Endothelial cell (in vitro differentiated cells): Measurements from ENCODE around the gene TRHDE. TPM values are rescaled to one million over a fixed set of nuclear protein-coding genes. Genes with fewer than 3 reads are reported as not detected.

ENCODE experiments used
- DNase-seq: peaks from one replicate; pipeline ENCODE4 v3.0.0; 2021; ENCODE audit warnings: low spot score
- H3K27ac Mint-ChIP-seq: one replicate; pipeline ENCODE4 v1.8.0; 2021; ENCODE audit warnings: mixed read lengths, inconsistent platforms; ENCODE audit not compliant: unreplicated experiment
- H3K27me3 Mint-ChIP-seq: one replicate; pipeline ENCODE4 v1.8.0; 2021; ENCODE audit warnings: mild to moderate bottlenecking, moderate library complexity, mixed read lengths, inconsistent platforms; ENCODE audit not compliant: unreplicated experiment
- H3K36me3 Mint-ChIP-seq: one replicate; pipeline ENCODE4 v1.8.0; 2021; ENCODE audit warnings: mild to moderate bottlenecking, low read depth, mixed read lengths, inconsistent platforms; ENCODE audit not compliant: unreplicated experiment
- H3K4me1 Mint-ChIP-seq: one replicate; pipeline ENCODE4 v1.8.0; 2021; ENCODE audit warnings: mild to moderate bottlenecking, mixed read lengths, inconsistent platforms; ENCODE audit not compliant: unreplicated experiment
- H3K4me3 Mint-ChIP-seq: one replicate; pipeline ENCODE4 v1.8.0; 2021; ENCODE audit warnings: mild to moderate bottlenecking, mixed read lengths, inconsistent platforms; ENCODE audit not compliant: unreplicated experiment
- H3K9me3 Mint-ChIP-seq: one replicate; pipeline ENCODE4 v1.8.0; 2021; ENCODE audit warnings: mixed read lengths, inconsistent platforms; ENCODE audit not compliant: unreplicated experiment
- CTCF ChIP-seq: fragments of 200-600 bp; sonication (generic); IDR thresholded peaks from one replicate; pipeline ENCODE4 v1.5.0; 2021; ENCODE audit warnings: antibody characterized with exemption; ENCODE audit not compliant: unreplicated experiment
- total RNA-seq: library from RNA; stranded (reverse); fragmentation: NEBNext Ultra II Directional; extraction: Animal tissue kit (Norgen Biotek cat#: 25700); gene quantifications from one replicate; pipeline ENCODE4 v1.2.1, GENCODE V29; 2021; ENCODE audit not compliant: unreplicated experiment

Gene TRHDE
- total RNA-seq, 1 donor from 2014 or later = 0.54 TPM

GRCh38 chr12:72359416-72359815 lies 87.2 kb downstream of the TRHDE start:
- DNase-seq = no peak
- H3K27ac Mint-ChIP-seq = no peak overlapping the region
- no peaks in the 10 kb centered on the region for H3K9me3 Mint-ChIP-seq
- no peaks in the 10 kb centered on the region for H3K27me3 Mint-ChIP-seq
- no peak overlapping the region for H3K4me3 Mint-ChIP-seq
- no peak for TF ChIP-seq CTCF
- H3K36me3 Mint-ChIP-seq = no peaks in the 10 kb centered on the region
- no peaks in the 10 kb centered on the region for H3K4me1 Mint-ChIP-seq

- no peaks in the 10 kb centered on the region for H3K4me1 Mint-ChIP-seq
- H3K4me3 Mint-ChIP-seq = no peak overlapping the region
- H3K27me3 Mint-ChIP-seq = no peaks in the 10 kb centered on the region
- DNase-seq = no peak
- no peaks in the 10 kb centered on the region for H3K9me3 Mint-ChIP-seq
- TF ChIP-seq CTCF = no peak
- H3K27ac Mint-ChIP-seq = no peak overlapping the region
- H3K36me3 Mint-ChIP-seq = no peaks in the 10 kb centered on the region
Observed at GRCh38 chr12:72365151-72365550, 93.0 kb downstream of the TRHDE start.

DNA sequence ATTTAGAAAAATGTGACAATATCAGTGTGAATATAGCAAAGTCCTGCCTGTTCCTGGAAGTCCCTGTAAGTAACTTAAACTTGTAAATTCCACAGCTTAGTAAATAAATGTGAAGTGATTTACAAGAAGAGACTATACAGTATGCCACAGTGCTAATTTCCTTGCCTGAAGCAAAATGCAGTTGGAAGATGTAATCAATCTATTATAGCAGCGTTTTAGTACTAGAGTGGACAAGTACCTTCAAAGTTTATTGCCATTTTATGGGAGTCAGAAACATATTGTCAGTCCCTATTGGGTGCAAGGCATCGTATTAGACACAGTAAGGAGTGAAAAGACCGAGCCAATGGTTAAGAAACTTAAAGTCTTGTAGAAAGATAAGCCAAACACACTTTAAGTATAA lies 94.1 kb downstream of the TRHDE start:
- Mint-ChIP-seq H3K27ac (no peak overlapping the region), H3K4me1 (no peaks in the 10 kb centered on the region), H3K9me3 (no peaks in the 10 kb centered on the region), H3K27me3 (no peaks in the 10 kb centered on the region), H3K4me3 (no peak overlapping the region), H3K36me3 (no peaks in the 10 kb centered on the region)
- no peak for TF ChIP-seq CTCF
- no peak for DNase-seq

GRCh38 chr12:72368298-72368697 lies 96.1 kb downstream of the TRHDE start:
- DNase-seq = no peak
- Mint-ChIP-seq H3K27ac (no peak overlapping the region), H3K36me3 (no peaks in the 10 kb centered on the region), H3K9me3 (no peaks in the 10 kb centered on the region), H3K4me3 (no peak overlapping the region), H3K4me1 (no peaks in the 10 kb centered on the region), H3K27me3 (no peaks in the 10 kb centered on the region)
- no peak for TF ChIP-seq CTCF

- H3K27ac Mint-ChIP-seq = no peak overlapping the region
- no peak for DNase-seq
- no peaks in the 10 kb centered on the region for H3K9me3 Mint-ChIP-seq
- H3K36me3 Mint-ChIP-seq = no peaks in the 10 kb centered on the region
- no peaks in the 10 kb centered on the region for H3K4me1 Mint-ChIP-seq
- H3K4me3 Mint-ChIP-seq = no peak overlapping the region
- TF ChIP-seq CTCF = no peak
- H3K27me3 Mint-ChIP-seq = no peaks in the 10 kb centered on the region
Observed at GRCh38 chr12:72368719-72369422, 96.7 kb downstream of the TRHDE start.
